K562 (cell line): Measurements from ENCODE around the gene DENND6B. TPM values are rescaled to one million over a fixed set of nuclear protein-coding genes. Genes with fewer than 3 reads are reported as not detected.

Source experiments
- ATAC-seq: fragments of 200-7000 bp; cut with Tn5 transposase; 3 replicates; pipeline ENCODE4 v1.9.1; 2020; ENCODE audit warnings: moderate library complexity
- BruUV-seq: library from RNA; stranded (reverse); fragments of 400-500 nt; replicated peaks from 2 replicates; lab custom pipeline; 2021; lab: Mats Ljungman, UMichigan
- CTCF ChIA-PET: fragments of 300-600 bp; formaldehyde crosslinking; extraction: SDS; loops from one replicate; lab custom pipeline; 2021; ENCODE audit warnings: low intra/inter-chr PET ratio; lab: Yijun Ruan, JAX
- POLR2A ChIA-PET: fragments of 300-600, 350-650 bp; sonication (Branson Sonifier 250); formaldehyde crosslinking; extraction: SDS; loops from one replicate; lab custom pipeline; 2021; ENCODE audit warnings: antibody characterized with exemption, inconsistent platforms; lab: Yijun Ruan, JAX
- DNase-seq, 4 experiments: peaks; one replicate each; pipeline versions ENCODE4 v3.0.0 to v3.0.0-alpha.2; 2011 to 2018; ENCODE audit warnings: low spot score in 3 of 4, mixed read lengths in 3 of 4; ENCODE audit errors: extremely low read depth in 1 of 4
- FAIRE-seq: peaks from 2 replicates; lab custom pipeline; 2011; peaks lifted over from hg19 to GRCh38; lab: Jason Lieb, UNC
- H2AFZ ChIP-seq: 2 replicates; pipeline ENCODE4 v1.6.0; 2011; ENCODE audit warnings: low read depth, low read length, control low read depth, inconsistent platforms
- H3K27ac ChIP-seq: fragments of 200-600 bp; 3 replicates; pipeline ENCODE4 v1.8.0; 2011; ENCODE audit warnings: low read depth, mild to moderate bottlenecking, control low read depth, inconsistent platforms, low read length, moderate library complexity, mixed read lengths; ENCODE audit errors: extremely low read depth
- H3K27me3 ChIP-seq, 2 experiments: fragments of 300-600 bp in 1 of 2; 2 replicates in 1 of 2; 3 replicates in 1 of 2; pipeline versions ENCODE4 v1.6.0 to v1.8.0; 2011; ENCODE audit warnings: inconsistent platforms in 2 of 2, low read length in 2 of 2, mild to moderate bottlenecking in 1 of 2, mixed read lengths in 1 of 2, moderate library complexity in 1 of 2; ENCODE audit not compliant: control insufficient read depth in 2 of 2, insufficient read depth in 2 of 2
- H3K36me3 ChIP-seq: fragments of 300-600 bp; 3 replicates; pipeline ENCODE4 v1.8.0; 2011; ENCODE audit warnings: mild to moderate bottlenecking, low read length, inconsistent platforms; ENCODE audit not compliant: control insufficient read depth, insufficient read depth
- H3K4me1 ChIP-seq, 2 experiments: fragments of 200-600 bp in 1 of 2; replicated peaks in 1 of 2; 2 replicates in 1 of 2; 3 replicates in 1 of 2; pipeline versions ENCODE4 v1.5.1 to v1.8.0; 2011; ENCODE audit warnings: inconsistent platforms in 2 of 2, low read length in 2 of 2, mild to moderate bottlenecking in 1 of 2, mixed read lengths in 1 of 2, moderate library complexity in 1 of 2; ENCODE audit not compliant: control insufficient read depth in 2 of 2, insufficient read depth in 2 of 2
- H3K4me2 ChIP-seq: 2 replicates; pipeline ENCODE4 v1.6.1; 2011; ENCODE audit warnings: low read length, control low read depth, inconsistent platforms, mixed read lengths; ENCODE audit not compliant: insufficient read depth
- H3K4me3 ChIP-seq: fragments of 200-600 bp; sonication (generic), shearing (Covaris generic); 2 replicates; pipeline ENCODE4 v1.5.1; 2016; ENCODE audit warnings: control low read depth, inconsistent platforms
- H3K79me2 ChIP-seq: fragments of 200-600 bp; 3 replicates; pipeline ENCODE4 v1.8.0; 2011; ENCODE audit warnings: low read length, inconsistent platforms; ENCODE audit not compliant: control insufficient read depth, insufficient read depth
- H3K9ac ChIP-seq, 2 experiments: 2 replicates each; pipeline versions ENCODE4 v1.6.0 to v1.6.1; 2011; ENCODE audit warnings: low read depth in 2 of 2, low read length in 2 of 2, control low read depth in 1 of 2, inconsistent platforms in 1 of 2, mild to moderate bottlenecking in 1 of 2, mixed read lengths in 1 of 2; ENCODE audit not compliant: insufficient read depth in 1 of 2
- H3K9me1 ChIP-seq: one replicate; pipeline ENCODE4 v1.6.0; 2011; ENCODE audit warnings: inconsistent platforms, mild to moderate bottlenecking, low read length, moderate library complexity; ENCODE audit not compliant: control insufficient read depth, insufficient read depth
- H3K9me3 ChIP-seq: replicated peaks from 2 replicates; pipeline ENCODE4 v1.5.1; 2011; ENCODE audit warnings: low read depth, low read length, inconsistent platforms; ENCODE audit not compliant: control insufficient read depth, insufficient read depth
- H4K20me1 ChIP-seq: replicated peaks from 2 replicates; pipeline ENCODE4 v1.6.1; 2011; ENCODE audit warnings: low read length, inconsistent platforms, mixed read lengths; ENCODE audit not compliant: control insufficient read depth, insufficient read depth
- CC2D1A ChIP-seq: fragments of 450-650 bp; IDR thresholded peaks from 2 replicates; pipeline ENCODE4 v1.6.1; 2017; ENCODE audit warnings: mild to moderate bottlenecking
- DIDO1 ChIP-seq: fragments of 450-650 bp; IDR thresholded peaks from 2 replicates; pipeline ENCODE4 v1.6.1; 2016; ENCODE audit warnings: low read depth, missing biosample characterization, missing genetic modification characterization
- PHF20 ChIP-seq: fragments of 450-650 bp; IDR thresholded peaks from 2 replicates; pipeline ENCODE4 v1.6.1; 2018; ENCODE audit not compliant: partially characterized antibody
- POLR2H ChIP-seq: IDR thresholded peaks from 2 replicates; pipeline ENCODE4 v1.6.1; 2016; ENCODE audit warnings: missing genetic modification characterization, low read depth, mild to moderate bottlenecking, control low read depth, missing compliant biosample characterization, moderate library complexity
- PPARD ChIP-seq: fragments of 250-450 bp; sonication (Bioruptor Pico); IDR thresholded peaks from 2 replicates; pipeline ENCODE4 v1.8.0; 2022; ENCODE audit warnings: inconsistent platforms, mild to moderate bottlenecking, moderate library complexity
- SNAPC5 ChIP-seq: fragments of 250-450 bp; sonication (Bioruptor Pico); IDR thresholded peaks from 2 replicates; pipeline ENCODE4 v1.8.0; 2021; ENCODE audit warnings: moderate library complexity, mild to moderate bottlenecking, inconsistent platforms
- STAT5B ChIP-seq: fragments of 250-450 bp; sonication (Bioruptor Pico); IDR thresholded peaks from 2 replicates; pipeline ENCODE4 v1.8.0; 2021; ENCODE audit warnings: mild to moderate bottlenecking, inconsistent platforms
- ZC3H4 ChIP-seq: sonication (generic); formaldehyde crosslinking; IDR thresholded peaks from 2 replicates; pipeline ENCODE4 v1.9.0; 2021; ENCODE audit warnings: missing genetic modification reagents, borderline replicate concordance
- ZEB2 ChIP-seq: fragments of 450-650 bp; IDR thresholded peaks from 2 replicates; pipeline ENCODE4 v1.6.1; 2016
- ZNF232 ChIP-seq: sonication (generic); formaldehyde crosslinking; IDR thresholded peaks from 2 replicates; pipeline ENCODE4 v1.8.0; 2022; ENCODE audit warnings: mild to moderate bottlenecking, missing genetic modification reagents
- ZNF3 ChIP-seq: fragments of 250-450 bp; sonication (Bioruptor Pico); IDR thresholded peaks from 2 replicates; pipeline ENCODE4 v1.5.0; 2021; ENCODE audit warnings: mild to moderate bottlenecking, moderate library complexity
- ZNF316 ChIP-seq: fragments of 450-650 bp; IDR thresholded peaks from 2 replicates; pipeline ENCODE4 v1.6.1; 2016
- WGBS: fragments of 100-300 bp; shearing (Covaris generic); methylation state at CpG from one replicate; pipeline ENCODE4 v1.1.6; 2016; ENCODE audit warnings: low coverage, mixed read lengths; ENCODE audit not compliant: insufficient coverage; ENCODE audit errors: missing lambda C conversion rate; 5-methylcytosine and 5-hydroxymethylcytosine counted together
- in situ Hi-C: fragments of 300-500 bp; cut with MboI; formaldehyde crosslinking; loops from 4 replicates; pipeline ENCODE4 v1.15.0; 2018; ENCODE audit warnings: inconsistent platforms, mixed read lengths
- intact Hi-C: fragments of 100-400 bp; cut with micrococcal nuclease; formaldehyde crosslinking; loops from 2 replicates; pipeline ENCODE4 v1.14.2; 2022
- polyA plus RNA-seq, 8 experiments: library from polyadenylated mRNA; depleted of rRNA in 4 of 8; stranded (reverse) in 5 of 8; unstranded in 3 of 8; fragments of >200 nt; fragmentation: Nextera tagmentation in 2 of 8; fragmentation: Illumina TruSeq in 1 of 8; extraction: Ambion mirVana in 2 of 8; extraction: Trizol in 1 of 8; gene quantifications; 2 replicates each; pipeline versions ENCODE4 v1.2.1 to v1.2.3, GENCODE V29; 2011 to 2014; ENCODE audit warnings: inconsistent platforms in 1 of 8, missing spikeins in 1 of 8
- total RNA-seq, 7 experiments: library from RNA; depleted of rRNA in 6 of 7; stranded (reverse); fragments of >200 nt in 6 of 7; fragmentation: Illumina TruSeq in 2 of 7; extraction: Trizol in 2 of 7; gene quantifications; 2 replicates each; pipeline versions ENCODE4 v1.2.1 to v1.2.3, GENCODE V29; 2011 to 2021; ENCODE audit warnings: low replicate concordance in 1 of 7
- TF ChIP-seq, protein P1 (sequence below): fragments of 250-450 bp; sonication (Bioruptor Pico); IDR thresholded peaks from 2 replicates; pipeline ENCODE4 v1.5.0; 2021
- TF ChIP-seq, protein P2 (sequence below): sonication (generic); formaldehyde crosslinking; IDR thresholded peaks from 2 replicates; pipeline ENCODE4 v1.8.0; 2022; ENCODE audit warnings: missing genetic modification reagents, mild to moderate bottlenecking, borderline replicate concordance
- TF ChIP-seq, protein P3 (sequence below): fragments of 250-450 bp; sonication (Bioruptor Pico); IDR thresholded peaks from 2 replicates; pipeline ENCODE4 v1.8.0; 2021; ENCODE audit warnings: moderate library complexity, mild to moderate bottlenecking, inconsistent platforms

The DENND6B gene
- total and polyA plus RNA-seq, 9 of the 15 experiments (the other 6 are each of a cell fraction or from before 2014, with no cell fraction given), result 0.07 to 3.7 (median 1.5) TPM

DNA sequence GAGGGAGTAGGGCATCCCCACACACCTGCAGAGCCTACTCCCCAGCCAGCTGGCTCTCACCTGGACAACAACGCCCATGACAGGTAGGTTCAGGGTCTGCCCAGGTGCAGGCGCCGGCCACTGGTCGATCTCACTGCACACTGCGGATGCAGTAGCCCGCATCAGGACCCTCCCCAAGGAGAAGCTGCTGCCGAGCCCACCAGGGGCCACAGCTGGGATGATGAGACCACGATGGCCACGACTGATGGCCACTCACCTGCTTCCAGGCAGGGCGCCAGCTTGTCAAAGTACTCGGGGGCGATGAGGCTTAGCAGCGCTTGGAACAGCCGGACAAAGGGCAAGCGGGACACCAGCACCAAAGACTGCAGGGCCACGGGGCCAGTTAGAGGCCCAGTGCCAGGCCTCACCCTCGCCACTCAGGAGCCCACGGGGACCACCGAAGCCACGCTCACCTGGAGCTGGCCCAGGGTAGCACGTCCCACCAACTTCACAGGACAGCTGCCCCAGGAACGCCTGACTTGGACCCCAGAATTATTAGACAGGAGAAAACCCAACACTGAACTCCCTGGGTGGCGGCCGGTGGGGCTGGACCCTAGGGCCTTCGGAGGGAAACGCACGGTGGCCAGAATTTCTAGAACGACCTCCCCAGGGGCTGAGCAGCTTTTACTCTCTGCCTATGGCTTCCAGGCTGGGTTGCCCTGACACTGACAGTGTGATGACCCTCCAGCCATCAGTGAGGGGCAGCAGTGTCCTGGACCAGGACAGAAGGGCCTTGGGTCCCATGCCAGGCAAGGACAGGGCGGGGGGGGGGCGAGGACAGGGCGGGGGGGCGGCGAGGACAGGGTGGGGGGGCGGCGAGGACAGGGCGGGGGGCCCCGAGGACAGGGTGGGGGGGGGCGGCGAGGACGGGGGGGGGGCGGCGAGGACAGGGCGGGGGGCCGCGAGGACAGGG, 10.4 kb downstream of the DENND6B start:
- POLR2A ChIA-PET, result interaction anchor here (0.6 kb wide), 1 partner anchor 59 kb away, joined by 3 read pairs; no protein-coding TSS in a partner anchor
- Histone ChIP-seq H3K9me3 (no peaks in the 10 kb centered on the region), H3K9me1 (no peaks in the 10 kb centered on the region), H3K27ac (no peak overlapping the region), H2AFZ (no peak overlapping the region), H3K9ac (no peak overlapping the region), H3K79me2 (no peaks in the 10 kb centered on the region), H3K4me2 (no peak overlapping the region), H3K4me1 (peaks cover 27 to 85% of the 10 kb centered on the region in 2 experiments; a peak in 4 of 5 replicates), H3K36me3 (no peaks in the 10 kb centered on the region), H3K4me3 (no peak overlapping the region), H3K27me3 (no peaks in the 10 kb centered on the region), H4K20me1 (no peaks in the 10 kb centered on the region)
- DNase-seq (no peak), FAIRE-seq (no peak), ATAC-seq (no peak)
- in situ Hi-C loops, result no loop called here
- WGBS, result 91% methylated on average over 21 of the region's 45 CpGs
- CTCF ChIA-PET, result no interaction called here
- BruUV-seq, result no TSS peak
- TF ChIP-seq ZC3H4 (no peak), ZNF316 (no peak), POLR2H (tag) (no peak), ZEB2 (no peak), PHF20 (no peak), ZNF232 (CRISPR knock-in tag) (no peak), SNAPC5 (CRISPR knock-in tag) (no peak), ZNF3 (CRISPR knock-in tag) (no peak), CC2D1A (no peak), PPARD (CRISPR knock-in tag) (no peak), DIDO1 (tag) (no peak), STAT5B (no peak)
- TF ChIP-seq, protein P1, sequence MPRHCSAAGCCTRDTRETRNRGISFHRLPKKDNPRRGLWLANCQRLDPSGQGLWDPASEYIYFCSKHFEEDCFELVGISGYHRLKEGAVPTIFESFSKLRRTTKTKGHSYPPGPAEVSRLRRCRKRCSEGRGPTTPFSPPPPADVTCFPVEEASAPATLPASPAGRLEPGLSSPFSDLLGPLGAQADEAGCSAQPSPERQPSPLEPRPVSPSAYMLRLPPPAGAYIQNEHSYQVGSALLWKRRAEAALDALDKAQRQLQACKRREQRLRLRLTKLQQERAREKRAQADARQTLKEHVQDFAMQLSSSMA (CRISPR knock-in tag), result no peak
- TF ChIP-seq, protein P2, sequence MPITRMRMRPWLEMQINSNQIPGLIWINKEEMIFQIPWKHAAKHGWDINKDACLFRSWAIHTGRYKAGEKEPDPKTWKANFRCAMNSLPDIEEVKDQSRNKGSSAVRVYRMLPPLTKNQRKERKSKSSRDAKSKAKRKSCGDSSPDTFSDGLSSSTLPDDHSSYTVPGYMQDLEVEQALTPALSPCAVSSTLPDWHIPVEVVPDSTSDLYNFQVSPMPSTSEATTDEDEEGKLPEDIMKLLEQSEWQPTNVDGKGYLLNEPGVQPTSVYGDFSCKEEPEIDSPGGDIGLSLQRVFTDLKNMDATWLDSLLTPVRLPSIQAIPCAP (CRISPR knock-in tag), result no peak
- TF ChIP-seq, protein P3, sequence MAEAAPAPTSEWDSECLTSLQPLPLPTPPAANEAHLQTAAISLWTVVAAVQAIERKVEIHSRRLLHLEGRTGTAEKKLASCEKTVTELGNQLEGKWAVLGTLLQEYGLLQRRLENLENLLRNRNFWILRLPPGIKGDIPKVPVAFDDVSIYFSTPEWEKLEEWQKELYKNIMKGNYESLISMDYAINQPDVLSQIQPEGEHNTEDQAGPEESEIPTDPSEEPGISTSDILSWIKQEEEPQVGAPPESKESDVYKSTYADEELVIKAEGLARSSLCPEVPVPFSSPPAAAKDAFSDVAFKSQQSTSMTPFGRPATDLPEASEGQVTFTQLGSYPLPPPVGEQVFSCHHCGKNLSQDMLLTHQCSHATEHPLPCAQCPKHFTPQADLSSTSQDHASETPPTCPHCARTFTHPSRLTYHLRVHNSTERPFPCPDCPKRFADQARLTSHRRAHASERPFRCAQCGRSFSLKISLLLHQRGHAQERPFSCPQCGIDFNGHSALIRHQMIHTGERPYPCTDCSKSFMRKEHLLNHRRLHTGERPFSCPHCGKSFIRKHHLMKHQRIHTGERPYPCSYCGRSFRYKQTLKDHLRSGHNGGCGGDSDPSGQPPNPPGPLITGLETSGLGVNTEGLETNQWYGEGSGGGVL (CRISPR knock-in tag), result no peak
- intact Hi-C loops, result no loop called here
